Limb (tissue), 2 donors: ENCODE data around the gene RADX.
A peak's percentile ranks its signal among the peaks of the same experiment; 100 is the strongest.

ENCODE experiments used
- DNase-seq, 2 donors: peaks; one replicate each; pipeline ENCODE4 v3.0.0-alpha.2; 2016; ENCODE audit errors: extremely low spot score in 2 of 2

Gene RADX

DNA sequence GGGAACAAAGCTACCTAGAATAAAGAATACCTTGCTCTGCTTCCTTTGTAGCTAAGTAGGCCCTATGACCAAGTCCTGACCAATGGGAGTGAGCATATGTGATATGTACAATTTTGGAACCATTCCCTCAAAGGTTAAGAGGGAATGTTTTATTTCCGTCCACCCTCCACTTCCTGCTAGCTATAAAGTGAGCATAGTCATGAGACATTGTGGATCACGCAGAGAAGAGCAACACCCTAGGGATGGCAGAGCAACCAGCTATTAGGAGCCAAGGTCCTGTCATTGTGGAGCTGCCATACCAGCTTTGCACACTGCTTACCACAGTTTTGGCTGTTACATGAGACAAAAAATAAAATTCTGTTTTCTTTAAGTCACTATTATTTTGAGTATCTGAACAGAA lies 68.9 kb downstream of the RADX start:
- no peak for DNase-seq

DNA sequence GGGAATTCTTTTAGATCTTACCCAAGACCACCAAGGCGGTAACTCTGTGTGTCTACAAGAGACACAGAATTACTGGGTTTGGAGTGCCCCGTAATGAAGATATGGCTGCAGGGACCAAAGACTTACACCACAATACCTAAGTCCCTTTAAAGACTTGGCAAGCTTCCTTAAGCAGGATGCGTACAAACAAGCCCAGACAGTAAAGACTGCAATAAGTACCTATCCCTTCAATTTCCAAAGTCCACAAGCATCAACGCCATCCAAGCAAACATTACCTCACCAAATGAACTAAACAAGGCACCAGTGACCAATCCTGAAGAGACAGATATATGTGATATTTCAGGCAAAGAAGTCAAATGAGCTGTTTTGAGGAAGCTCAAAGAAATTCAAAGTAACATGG lies 72.4 kb downstream of the RADX start:
- no peak for DNase-seq

DNA sequence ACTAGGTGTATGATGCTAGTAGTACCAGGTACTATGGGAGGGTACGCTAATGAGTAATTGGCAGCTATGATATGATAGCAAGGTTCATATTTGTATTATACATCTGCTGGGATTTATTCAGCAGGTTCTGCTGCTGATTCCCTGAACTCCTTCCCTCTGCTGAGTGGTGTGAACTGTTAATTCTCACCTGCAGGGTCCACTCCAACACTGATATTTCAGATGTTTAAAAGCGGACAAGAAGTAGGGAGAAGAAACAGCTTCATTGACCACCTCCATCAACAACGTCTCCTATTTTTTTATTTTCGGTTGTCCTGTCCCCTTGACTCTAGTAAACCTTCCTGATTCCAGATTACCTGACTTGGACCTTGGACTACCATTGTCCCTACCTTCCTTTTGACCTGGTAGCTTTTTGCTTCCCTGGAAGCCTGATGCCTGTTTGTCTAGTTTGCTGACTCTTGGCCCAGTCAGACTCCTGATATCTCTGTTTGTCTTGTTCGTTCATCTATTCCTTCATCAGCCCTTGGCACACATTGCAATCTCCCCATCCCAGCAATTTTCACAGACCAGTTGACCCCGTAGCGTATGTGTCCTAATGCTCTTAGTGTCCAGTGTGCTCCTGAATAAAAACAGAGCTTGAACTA lies 80.8 kb downstream of the RADX start:
- no peak for DNase-seq

DNA sequence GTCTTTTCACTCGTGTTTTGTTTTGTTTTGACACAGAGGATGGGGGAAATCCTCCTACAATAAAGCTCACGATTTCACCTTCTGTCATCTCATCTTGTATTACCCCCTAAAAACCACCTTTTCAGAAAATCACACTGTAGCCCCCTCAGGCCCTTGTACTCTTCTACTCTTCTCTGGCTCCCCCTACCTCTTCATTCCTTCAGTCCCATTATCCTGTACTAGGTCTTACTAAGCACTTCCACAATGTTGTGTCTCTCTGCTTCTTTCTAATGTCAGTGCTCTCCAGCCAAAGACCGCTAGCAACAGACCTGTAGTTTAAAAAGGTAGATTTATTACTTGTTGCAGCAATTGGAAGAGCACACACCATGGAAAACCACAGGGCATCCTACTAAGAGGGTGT lies 84.7 kb downstream of the RADX start:
- DNase-seq = no peak

DNA sequence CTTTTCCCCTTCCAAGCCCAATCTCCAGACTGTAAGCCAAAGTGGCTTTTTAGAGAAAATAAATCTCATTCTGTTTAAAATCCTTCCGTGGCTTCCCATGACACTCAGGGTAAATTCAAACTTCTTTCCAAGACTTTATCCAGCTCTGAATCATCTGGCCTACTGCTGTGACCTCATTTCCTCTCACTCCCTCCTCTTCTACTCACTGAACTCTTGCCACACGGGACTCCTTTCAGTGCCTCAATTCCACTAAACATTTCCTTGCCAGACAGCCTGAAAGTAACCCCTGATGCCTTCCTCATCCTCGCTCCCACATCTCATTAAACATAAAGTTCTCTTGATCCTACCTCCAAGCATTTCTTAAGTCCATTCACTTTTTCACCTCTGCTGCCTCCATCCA lies 86.9 kb downstream of the RADX start:
- no peak for DNase-seq

DNA sequence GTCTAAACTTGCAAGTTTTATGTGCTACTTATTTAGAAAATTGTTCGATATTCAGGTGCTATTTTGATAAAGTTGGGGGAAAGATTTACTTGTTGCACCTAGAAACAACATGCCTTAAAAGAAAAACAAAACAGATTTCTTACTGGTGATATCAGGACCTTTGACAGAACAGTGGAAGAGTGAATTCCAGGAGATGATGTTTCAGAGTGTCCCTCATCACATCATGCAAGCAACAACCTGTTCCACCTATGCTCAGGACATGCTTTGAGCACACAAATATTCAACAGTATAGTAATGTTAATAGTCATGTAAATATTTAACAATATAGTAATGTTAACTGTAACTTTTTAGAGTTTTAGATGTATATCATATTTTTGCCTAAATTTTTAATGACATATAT lies 90.9 kb downstream of the RADX start:
- no peak for DNase-seq

DNA sequence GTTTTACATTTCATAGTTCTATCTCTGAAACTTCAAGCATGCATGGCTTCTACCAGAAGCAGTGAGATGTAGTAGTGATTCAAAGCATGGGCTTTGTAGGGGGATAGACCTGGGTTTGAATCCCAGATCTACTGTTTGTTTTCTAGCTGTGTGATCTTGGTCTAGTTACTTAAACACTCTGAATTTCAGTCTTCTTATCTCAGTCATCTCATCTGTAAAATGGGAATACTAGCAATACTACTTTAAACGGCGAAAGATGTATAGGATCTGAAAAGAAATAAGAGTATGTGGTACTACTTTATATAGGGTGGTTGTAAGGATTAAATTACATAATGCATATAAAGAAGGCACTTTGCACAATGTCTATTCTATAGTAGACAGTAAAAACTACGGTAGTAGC lies 94.7 kb downstream of the RADX start:
- DNase-seq = no peak

DNA sequence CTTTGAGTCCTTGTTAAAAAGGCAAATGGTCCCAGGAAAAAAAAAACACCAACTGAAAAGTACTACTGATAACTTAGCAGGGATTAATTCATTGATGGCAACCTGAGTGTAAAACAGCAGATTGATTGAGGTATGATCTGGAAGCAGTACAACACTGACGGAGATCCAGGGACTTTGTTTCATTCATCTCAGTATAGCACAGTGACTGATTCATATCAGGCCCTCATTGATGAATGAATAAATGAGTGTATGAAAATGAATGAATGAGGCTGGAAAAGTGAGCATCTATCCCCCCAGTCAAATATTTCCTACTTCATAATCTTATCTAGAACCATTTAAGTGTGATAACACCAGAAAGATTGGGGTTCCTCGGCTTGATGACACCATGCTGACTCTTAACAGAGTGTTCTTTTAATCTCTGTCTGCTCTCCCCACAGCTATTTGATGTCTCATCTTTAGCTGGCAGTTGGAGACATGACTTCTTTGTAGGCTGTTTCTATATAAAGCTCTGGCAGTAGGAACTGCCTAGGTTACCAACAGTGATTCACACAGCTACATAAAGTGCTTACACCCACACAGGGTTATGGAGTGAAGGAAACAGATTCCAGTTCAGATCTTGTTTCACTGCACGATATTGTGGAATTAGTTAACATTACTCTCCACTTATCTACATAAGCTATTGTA lies 96.1 kb downstream of the RADX start:
- DNase-seq = no peak

DNA sequence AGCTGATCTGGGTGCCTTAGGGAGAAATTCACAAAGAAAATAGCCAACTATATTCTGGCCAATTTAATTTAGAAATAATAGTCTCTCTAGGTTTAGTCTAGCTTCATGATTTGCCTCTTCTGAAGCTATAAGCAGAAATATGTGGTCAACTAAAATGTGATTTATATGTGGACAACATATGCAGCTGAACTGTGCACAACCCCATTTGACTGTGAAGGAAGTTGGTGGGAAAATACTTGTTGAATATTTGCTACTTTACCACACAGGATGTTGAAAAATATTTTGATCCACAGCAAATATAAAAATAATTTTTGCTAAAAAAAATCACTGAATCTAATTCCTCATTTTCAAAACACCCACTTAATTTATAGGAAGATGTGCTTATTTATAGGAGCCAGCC lies 99.0 kb downstream of the RADX start:
- DNase-seq = no peak

DNA sequence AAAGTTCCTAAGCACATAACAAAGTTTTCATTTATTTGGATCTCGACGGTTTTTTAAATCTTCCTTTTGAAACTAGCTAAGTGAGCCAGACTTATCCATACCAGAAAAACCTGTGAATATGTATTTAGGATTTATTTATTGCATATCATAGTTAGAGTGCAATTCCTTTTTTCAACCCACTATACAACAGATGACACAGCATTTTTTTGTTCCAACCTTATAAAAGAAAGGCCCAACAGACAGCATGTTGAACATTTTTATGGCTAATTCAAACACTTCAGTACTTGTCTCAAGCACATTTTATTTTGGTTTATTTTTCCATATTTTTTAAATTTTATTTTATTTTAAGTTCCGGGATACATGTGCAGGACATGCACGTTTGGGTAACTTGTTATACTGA lies 99.6 kb downstream of the RADX start:
- no peak for DNase-seq

DNA sequence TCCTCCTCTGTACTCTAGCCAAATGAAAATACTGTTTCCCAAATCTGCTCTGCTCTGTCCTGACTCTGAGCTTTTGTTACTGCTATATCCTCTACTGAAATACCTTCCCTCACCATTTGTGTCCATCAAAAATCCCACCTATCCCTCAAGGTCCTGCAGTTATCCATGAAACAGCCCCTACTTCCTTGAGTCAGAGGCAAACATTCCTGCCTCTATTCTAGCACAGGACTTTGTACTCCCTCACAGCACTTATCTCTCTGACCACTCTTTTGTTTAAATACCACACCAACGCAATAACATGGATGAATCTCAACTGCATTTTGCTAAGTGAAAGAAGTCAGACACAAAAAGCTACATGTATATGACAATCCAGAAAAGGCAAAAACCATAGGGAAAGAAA lies 104.2 kb downstream of the RADX start:
- no peak for DNase-seq

DNA sequence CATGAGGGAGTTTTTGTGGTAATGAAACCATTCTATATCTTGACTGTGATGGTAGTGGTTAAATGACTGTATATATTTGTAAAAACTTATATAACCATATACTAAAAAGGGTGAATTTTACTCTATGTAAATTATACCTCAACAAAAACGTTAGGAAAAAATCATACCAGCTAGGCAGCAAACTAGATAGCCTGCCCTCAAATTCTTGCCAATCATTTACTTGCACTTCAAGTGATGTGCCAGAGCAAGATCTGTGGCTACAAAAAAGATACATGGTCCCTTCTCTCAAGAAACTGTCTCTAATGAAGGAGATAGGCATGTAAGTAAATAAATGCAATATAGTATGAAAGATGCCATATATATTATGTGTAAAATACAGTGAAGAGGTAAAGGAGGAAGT lies 104.7 kb downstream of the RADX start:
- no peak for DNase-seq

DNA sequence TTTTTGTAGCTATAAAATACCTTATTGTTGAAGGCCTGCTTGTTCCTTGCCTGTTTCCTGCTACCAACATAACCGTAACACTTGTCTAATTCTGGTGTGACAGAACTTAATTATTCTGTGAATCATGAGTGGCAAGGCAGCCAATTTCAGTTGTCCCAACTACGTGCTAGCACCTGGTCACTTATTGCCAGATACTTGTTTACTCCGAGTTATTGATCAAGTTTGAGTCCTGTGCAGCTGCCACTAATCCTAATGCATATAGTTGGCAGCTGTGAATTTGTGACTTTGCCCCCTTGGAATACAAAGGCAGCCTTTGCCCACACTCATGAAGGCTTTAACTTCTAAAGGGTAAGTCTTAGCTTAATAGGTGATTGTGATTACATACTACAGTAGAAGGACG lies 106.9 kb downstream of the RADX start:
- DNase-seq = no peak

DNA sequence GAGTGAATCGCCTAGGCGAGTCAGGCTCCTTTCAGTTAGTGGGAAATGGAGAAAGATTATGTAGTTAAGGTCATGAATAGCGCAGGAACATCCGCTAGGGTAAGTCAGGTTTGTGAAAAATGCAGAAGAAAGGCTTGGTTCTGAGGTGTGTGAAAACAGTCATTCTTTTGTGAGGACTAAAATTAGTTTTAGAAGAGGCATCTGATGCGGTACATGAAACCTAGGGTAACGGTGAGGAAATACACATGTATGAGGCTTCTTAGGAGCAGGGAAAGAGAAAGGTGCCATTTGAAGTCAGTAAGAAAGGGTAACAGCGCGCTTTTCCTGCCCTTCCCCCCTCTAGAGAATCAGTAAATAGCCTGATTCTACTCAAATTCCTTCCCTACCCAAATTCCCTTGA lies 114.2 kb downstream of the RADX start:
- no peak for DNase-seq

DNA sequence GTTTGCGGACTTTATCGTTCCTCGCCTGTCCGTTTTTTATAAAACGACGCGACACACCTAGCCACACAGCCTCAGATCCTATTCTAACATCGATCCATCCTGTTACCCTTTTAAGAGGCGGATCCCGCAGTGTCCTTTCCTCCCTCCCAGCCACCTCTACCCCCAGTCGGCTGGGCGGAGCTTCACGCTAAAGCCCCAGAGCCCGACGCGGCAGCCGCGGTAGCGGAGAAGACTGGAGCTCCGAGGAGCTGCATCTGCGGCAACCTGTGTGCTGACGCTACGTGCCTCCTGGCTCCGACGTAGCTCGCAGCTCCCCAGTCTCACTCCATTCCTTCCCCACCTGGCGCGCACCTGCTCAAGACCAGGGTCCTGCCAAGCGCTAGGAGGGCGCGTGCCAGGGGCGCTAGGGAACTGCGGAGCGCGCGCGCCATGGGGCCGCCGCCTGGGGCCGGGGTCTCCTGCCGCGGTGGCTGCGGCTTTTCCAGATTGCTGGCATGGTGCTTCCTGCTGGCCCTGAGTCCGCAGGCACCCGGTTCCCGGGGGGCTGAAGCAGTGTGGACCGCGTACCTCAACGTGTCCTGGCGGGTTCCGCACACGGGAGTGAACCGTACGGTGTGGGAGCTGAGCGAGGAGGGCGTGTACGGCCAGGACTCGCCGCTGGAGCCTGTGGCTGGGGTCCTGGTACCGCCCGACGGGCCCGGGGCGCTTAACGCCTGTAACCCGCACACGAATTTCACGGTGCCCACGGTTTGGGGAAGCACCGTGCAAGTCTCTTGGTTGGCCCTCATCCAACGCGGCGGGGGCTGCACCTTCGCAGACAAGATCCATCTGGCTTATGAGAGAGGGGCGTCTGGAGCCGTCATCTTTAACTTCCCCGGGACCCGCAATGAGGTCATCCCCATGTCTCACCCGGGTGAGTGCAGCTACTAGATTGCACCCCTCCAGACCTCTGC lies 115.0 kb downstream of the RADX start, which contains the start of gene RNF128:
Gene RNF128, plus strand, starts transcription at position 217 of the 953 bp plus-strand sequence. Its CDS starts 213 bp downstream, at position 430.
- DNase-seq = peak in 1 of 2 donors; percentile 41

DNA sequence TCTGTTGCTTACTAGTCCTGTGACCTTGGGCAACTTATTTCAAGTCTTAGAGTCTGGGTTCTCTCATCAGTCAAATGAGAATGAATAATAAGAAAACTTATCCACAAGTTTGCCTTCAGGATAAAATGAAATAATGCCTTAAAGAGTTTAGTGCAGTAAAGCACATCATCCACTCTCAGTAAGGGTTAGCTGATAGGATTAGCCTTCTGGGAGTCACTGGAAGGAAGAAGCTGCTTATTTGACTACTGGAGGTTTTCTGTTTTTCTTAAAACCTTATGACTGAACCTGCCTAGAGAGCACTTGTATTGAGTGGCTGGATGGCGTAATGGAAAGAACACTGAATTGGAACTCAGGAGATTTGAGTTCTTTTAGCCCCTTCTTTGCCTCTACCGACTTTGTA lies 116.6 kb downstream of the RADX start:
- DNase-seq = no peak
